ENCODE measurements around the gene SDC4.

SDC4 gene

DNA sequence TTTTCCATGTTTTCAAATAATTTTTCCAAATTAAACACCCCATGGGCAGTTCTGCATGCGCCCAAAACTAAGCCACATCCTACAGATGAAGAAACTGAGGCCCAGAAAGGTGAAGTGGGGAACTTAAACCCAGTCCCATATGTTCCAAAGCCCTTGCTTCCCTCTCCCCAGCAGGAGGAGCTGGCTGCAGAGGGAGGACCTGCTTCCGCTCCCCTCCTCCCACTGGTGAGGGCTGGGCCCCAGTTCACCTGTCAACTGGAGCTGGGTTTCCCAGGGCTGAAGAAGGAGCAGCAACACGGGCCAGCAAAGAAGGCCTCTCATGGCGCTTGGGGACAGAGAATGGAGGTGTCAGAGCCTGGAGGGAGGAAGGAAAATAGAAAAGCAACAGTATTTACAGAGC, 43.0 kb downstream of the SDC4 start:
- H3K4me3 Mint-ChIP-seq, result no peak overlapping the region
- peaks cover 24% of the 10 kb centered on the region for H3K4me1 Mint-ChIP-seq
- peaks cover 6% of the 10 kb centered on the region for H3K9me3 Mint-ChIP-seq
- H3K27me3 Mint-ChIP-seq (ENCODE audit: low read depth, poor library complexity), result peaks cover 52% of the 10 kb centered on the region
- DNase-seq, result no peak
- no peaks in the 10 kb centered on the region for H3K36me3 Mint-ChIP-seq (ENCODE audit: low read depth)
- TF ChIP-seq, protein P1, sequence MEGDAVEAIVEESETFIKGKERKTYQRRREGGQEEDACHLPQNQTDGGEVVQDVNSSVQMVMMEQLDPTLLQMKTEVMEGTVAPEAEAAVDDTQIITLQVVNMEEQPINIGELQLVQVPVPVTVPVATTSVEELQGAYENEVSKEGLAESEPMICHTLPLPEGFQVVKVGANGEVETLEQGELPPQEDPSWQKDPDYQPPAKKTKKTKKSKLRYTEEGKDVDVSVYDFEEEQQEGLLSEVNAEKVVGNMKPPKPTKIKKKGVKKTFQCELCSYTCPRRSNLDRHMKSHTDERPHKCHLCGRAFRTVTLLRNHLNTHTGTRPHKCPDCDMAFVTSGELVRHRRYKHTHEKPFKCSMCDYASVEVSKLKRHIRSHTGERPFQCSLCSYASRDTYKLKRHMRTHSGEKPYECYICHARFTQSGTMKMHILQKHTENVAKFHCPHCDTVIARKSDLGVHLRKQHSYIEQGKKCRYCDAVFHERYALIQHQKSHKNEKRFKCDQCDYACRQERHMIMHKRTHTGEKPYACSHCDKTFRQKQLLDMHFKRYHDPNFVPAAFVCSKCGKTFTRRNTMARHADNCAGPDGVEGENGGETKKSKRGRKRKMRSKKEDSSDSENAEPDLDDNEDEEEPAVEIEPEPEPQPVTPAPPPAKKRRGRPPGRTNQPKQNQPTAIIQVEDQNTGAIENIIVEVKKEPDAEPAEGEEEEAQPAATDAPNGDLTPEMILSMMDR (IDR thresholded peaks at IDR 0.05), result no peak
- H3K27ac Mint-ChIP-seq, result no peak overlapping the region

DNA sequence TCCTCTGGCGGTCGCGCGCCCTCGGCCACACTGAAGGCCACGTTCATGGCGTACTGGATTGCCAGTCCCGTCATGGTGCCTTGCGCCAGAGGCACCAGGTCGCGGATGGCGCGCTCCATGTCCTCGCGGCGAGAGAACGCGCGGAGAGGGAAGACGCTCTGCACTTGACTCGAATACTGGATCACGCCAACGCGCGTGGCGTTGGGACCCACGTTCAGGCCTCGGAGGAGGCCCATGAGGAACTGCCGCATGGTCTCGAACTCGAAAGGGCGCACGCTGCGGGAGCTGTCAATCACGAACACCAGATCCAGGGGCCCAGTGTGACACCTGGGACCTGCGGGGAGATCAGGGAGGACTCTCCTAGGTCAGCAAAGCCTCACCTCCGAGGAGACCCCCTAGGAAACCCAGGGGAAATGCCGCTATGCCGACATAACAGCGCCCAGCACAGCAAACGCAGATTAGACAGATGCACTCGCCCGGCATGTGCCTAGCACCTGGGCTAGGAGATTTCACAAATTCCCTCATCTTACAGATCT, 43.7 kb downstream of the SDC4 start:
- H3K4me3 Mint-ChIP-seq, result no peak overlapping the region
- H3K36me3 Mint-ChIP-seq (ENCODE audit: low read depth), result no peaks in the 10 kb centered on the region
- TF ChIP-seq, protein P1 (IDR thresholded peaks at IDR 0.05), result no peak
- DNase-seq, result no peak
- H3K27me3 Mint-ChIP-seq (ENCODE audit: low read depth, poor library complexity), result peaks cover 52% of the 10 kb centered on the region
- H3K9me3 Mint-ChIP-seq, result peaks cover 6% of the 10 kb centered on the region
- peaks cover 18% of the 10 kb centered on the region for H3K4me1 Mint-ChIP-seq
- H3K27ac Mint-ChIP-seq, result no peak overlapping the region

DNA sequence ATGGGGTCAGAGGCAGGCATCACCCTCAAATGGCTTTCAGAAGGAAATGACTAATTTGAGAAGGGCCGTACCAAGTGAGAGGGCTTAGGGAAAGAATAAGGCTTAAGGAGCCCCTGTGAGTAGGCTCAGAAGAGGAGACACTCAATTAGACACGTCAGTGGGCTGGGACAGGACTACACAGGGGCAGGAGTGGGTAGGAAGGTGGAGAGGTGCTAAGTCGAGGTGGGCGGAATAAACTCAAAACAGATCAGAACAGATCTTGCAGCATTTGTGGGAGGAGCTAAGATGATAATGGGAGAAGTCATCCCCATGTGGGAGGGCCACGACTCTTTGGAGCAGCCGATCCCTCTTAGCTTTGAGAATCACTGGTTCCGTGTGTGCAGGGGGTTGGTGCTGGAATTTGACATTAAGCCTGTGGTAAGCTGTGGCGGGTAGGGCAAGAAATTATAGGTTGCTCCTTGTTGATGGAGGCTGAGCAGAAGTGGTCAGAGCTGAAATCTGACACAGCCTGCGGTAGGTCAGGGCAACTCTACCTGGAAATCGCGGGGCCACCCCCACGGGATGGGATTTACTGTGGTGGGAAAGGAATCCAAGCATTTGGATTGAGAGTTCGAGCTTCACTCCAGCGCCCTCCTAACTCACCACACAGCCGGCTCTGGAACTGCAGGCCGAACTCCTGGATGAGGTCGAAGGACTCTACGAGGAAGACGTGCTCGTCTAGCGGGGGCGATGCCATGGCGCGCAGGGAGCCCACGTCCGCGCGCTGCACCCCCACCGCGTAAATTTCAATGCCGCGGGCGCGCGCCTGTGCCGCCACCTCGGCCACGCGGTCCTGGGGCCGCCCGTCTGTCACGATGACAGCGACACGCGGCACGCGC, 44.4 kb downstream of the SDC4 start:
- DNase-seq, result no peak
- Mint-ChIP-seq H3K27ac (peak overlapping the region; percentile 22), H3K9me3 (peaks cover 6% of the 10 kb centered on the region), H3K36me3 (ENCODE audit: low read depth) (no peaks in the 10 kb centered on the region), H3K4me1 (peaks cover 18% of the 10 kb centered on the region), H3K27me3 (ENCODE audit: low read depth, poor library complexity) (peaks cover 51% of the 10 kb centered on the region), H3K4me3 (no peak overlapping the region)
- TF ChIP-seq, protein P1 (IDR thresholded peaks at IDR 0.05), result no peak

DNA sequence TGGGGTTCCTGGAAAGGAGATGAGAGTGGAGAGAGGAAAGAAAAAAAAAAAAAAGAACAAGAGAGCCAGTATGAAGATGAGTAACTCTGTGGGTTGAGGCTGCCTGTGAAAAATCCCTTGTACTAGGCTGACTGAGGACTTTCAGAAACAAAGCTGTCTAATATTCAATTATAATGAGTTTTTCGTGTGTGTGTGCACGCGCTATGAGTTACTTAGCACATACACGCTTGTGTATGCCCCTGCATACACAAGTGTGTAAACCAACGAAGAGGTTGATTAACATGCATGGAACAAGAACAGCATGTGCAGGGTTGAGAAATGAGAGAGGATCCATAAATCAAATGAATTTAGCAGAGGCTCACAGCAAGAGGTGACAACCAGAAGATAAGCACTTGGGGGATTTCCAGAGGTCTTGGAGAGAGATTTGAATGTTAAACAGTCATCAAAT, 46.4 kb downstream of the SDC4 start:
- Mint-ChIP-seq H3K27ac (no peak overlapping the region), H3K4me3 (no peak overlapping the region), H3K36me3 (ENCODE audit: low read depth) (no peaks in the 10 kb centered on the region), H3K4me1 (peaks cover 8% of the 10 kb centered on the region), H3K9me3 (peaks cover 9% of the 10 kb centered on the region), H3K27me3 (ENCODE audit: low read depth, poor library complexity) (peaks cover 42% of the 10 kb centered on the region)
- TF ChIP-seq, protein P1 (IDR thresholded peaks at IDR 0.05), result no peak
- no peak for DNase-seq

DNA sequence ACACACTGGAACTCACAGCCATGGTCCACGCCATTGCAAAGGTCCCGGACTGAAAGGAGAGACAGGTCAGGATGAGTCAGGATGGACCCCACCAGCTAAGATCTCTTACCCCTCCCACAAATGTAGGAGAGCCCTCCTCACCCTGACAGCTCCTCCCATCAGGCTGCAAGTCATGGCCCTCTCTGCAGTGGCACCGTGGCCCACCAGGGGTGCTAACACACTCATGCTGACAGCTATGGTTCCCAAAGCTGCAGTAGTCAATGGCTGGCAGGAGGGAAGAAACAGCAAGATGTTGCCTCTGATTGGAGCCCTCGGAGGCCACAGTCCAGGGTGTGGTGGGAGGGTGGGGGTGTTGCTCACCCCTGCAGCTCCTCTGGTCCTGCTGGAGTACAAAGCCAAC, 47.3 kb downstream of the SDC4 start:
- H3K4me3 Mint-ChIP-seq, result no peak overlapping the region
- TF ChIP-seq, protein P1 (IDR thresholded peaks at IDR 0.05), result peak; percentile 47
- H3K4me1 Mint-ChIP-seq, result peaks cover 8% of the 10 kb centered on the region
- H3K27ac Mint-ChIP-seq, result no peak overlapping the region
- H3K9me3 Mint-ChIP-seq, result peaks cover 13% of the 10 kb centered on the region
- no peaks in the 10 kb centered on the region for H3K36me3 Mint-ChIP-seq (ENCODE audit: low read depth)
- DNase-seq, result peak; percentile 62
- H3K27me3 Mint-ChIP-seq (ENCODE audit: low read depth, poor library complexity), result peaks cover 41% of the 10 kb centered on the region

All from nephron progenitor cell (in vitro differentiated cells).